Gastrocnemius medialis (tissue), 4 donors: Measurements from ENCODE around the gene PLD3. TPM values are rescaled to one million over a fixed set of nuclear protein-coding genes. Genes with fewer than 3 reads are reported as not detected.

Source experiments
- ATAC-seq, 2 donors: fragments of 150-250 bp; one replicate each; pipeline ENCODE4 v1.9.1; 2016
- DNase-seq, 2 donors: peaks; one replicate each; pipeline ENCODE4 v3.0.0-alpha.2; 2019
- H3K27ac ChIP-seq, 4 donors: fragments of 200-600 bp; sonication (generic); 1 replicate in 1 of 4; 2 replicates in 3 of 4; pipeline ENCODE4 v1.5.1; 2016 to 2018; ENCODE audit warnings: mild to moderate bottlenecking in 2 of 4, moderate library complexity in 1 of 4
- H3K27me3 ChIP-seq, 3 donors: fragments of 200-600 bp; sonication (generic) in 2 of 3; 1 replicate in 1 of 3; 2 replicates in 2 of 3; pipeline versions ENCODE4 v1.5.1 to v1.6.0; 2016 to 2019; ENCODE audit warnings: mild to moderate bottlenecking in 1 of 3, moderate library complexity in 1 of 3
- H3K36me3 ChIP-seq, 2 donors: fragments of 200-600 bp; sonication (generic) in 1 of 2; one replicate each; pipeline ENCODE4 v1.5.1; 2017 to 2018
- H3K4me1 ChIP-seq, 2 donors: fragments of 200-600 bp; sonication (generic) in 1 of 2; one replicate each; pipeline ENCODE4 v1.5.1; 2016 to 2017; ENCODE audit warnings: mild to moderate bottlenecking in 2 of 2
- H3K4me3 ChIP-seq, 4 donors: fragments of 200-600 bp; sonication (generic) in 3 of 4; 1 replicate in 1 of 4; 2 replicates in 3 of 4; pipeline ENCODE4 v1.5.1; 2016 to 2019; ENCODE audit warnings: mild to moderate bottlenecking in 2 of 4
- H3K9me3 ChIP-seq, 3 donors: fragments of 200-600 bp; sonication (generic) in 2 of 3; 1 replicate in 1 of 3; 2 replicates in 2 of 3; pipeline ENCODE4 v1.5.1; 2016 to 2019
- POLR2A ChIP-seq, 2 donors: fragments of 450-650 bp; IDR thresholded peaks; one replicate each; pipeline ENCODE4 v1.6.1; 2017; ENCODE audit warnings: antibody characterized with exemption in 2 of 2, mild to moderate bottlenecking in 2 of 2, moderate library complexity in 2 of 2
- in situ Hi-C, 4 donors: fragments of 200-750 bp; cut with MboI; loops; one replicate each; pipeline versions ENCODE4 v1.15.0 to v1.8.0; 2017; ENCODE audit warnings: low sequenced_read_pairs in 4 of 4
- intact Hi-C: fragments of 100-400 bp; cut with DNase I; formaldehyde crosslinking; loops from one replicate; pipeline ENCODE4 v1.15.1; 2023; ENCODE audit warnings: low total_unique reads
- total RNA-seq, 4 donors: library from RNA; depleted of rRNA; stranded (reverse); fragments of >200 nt; gene quantifications; one replicate each; pipeline versions ENCODE4 v1.1.0 to v1.2.3, GENCODE V29; 2016
- TF ChIP-seq, protein P1 (sequence below), 5 experiments: fragments of 450-650 bp in 3 of 5; fragments of 200-600 bp in 2 of 5; sonication (generic) in 2 of 5; IDR thresholded peaks in 4 of 5; conservative IDR thresholded peaks in 1 of 5; 1 replicate in 4 of 5; 2 replicates in 1 of 5; pipeline ENCODE4 v1.5.1; 2016 to 2019; ENCODE audit warnings: antibody characterized with exemption in 5 of 5, mild to moderate bottlenecking in 3 of 5, moderate library complexity in 3 of 5

The PLD3 gene
- total RNA-seq, 4 donors from 2014 or later: 136 to 198 (median 190) TPM

DNA sequence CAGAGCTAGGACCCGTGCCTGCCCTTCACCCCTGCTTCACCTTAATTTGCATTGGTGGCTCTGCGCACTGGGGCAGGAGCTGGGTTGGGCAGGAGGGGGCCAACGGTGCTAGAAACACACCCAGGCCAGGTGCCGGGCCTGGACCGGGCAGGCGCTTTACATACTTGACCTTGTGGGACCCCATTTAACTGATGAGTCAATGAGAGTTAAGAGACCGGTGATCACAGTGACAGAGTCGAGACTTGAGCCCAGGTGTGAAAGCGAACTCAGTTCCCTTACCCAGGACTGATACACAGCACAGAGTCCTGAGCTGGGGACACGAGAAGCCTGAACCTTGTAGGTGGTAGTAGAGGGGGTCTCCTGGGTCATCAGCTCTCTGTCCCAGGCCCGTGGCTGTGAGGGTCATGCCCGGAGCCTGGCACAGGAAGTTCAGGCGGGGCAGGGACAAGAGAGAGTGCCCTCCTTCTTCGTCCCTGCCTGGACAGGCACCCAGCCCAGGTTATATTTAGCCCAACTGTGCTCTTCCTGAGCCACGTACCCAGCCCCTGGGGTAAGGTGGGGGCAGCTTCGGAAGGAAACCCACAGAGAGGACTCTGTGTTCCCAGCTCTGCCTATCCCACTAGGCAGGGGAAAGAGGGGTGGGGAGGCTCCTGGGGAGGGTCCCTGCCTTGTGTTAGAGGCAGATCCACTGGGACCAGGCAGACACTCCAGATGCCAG lies 62.8 kb downstream of the PLD3 start:
- Histone ChIP-seq H3K4me3 (peak overlapping the region in 3 of 4 donors; percentile 17 to 38 (median 26)), H3K27ac (peak overlapping the region; percentile 90 to 100 (median 98)), H3K27me3 (no peaks in the 10 kb centered on the region), H3K9me3 (no peaks in the 10 kb centered on the region), H3K36me3 (no peaks in the 10 kb centered on the region), H3K4me1 (peaks cover 23 to 29% of the 10 kb centered on the region in 2 donors)
- TF ChIP-seq, protein P1, sequence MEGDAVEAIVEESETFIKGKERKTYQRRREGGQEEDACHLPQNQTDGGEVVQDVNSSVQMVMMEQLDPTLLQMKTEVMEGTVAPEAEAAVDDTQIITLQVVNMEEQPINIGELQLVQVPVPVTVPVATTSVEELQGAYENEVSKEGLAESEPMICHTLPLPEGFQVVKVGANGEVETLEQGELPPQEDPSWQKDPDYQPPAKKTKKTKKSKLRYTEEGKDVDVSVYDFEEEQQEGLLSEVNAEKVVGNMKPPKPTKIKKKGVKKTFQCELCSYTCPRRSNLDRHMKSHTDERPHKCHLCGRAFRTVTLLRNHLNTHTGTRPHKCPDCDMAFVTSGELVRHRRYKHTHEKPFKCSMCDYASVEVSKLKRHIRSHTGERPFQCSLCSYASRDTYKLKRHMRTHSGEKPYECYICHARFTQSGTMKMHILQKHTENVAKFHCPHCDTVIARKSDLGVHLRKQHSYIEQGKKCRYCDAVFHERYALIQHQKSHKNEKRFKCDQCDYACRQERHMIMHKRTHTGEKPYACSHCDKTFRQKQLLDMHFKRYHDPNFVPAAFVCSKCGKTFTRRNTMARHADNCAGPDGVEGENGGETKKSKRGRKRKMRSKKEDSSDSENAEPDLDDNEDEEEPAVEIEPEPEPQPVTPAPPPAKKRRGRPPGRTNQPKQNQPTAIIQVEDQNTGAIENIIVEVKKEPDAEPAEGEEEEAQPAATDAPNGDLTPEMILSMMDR (IDR thresholded peaks at IDR 0.05 in 4 of 5, conservative IDR thresholded peaks at IDR 0.05 in 1 of 5): no peak
- peak; percentile 57 to 65 for TF ChIP-seq POLR2A (IDR thresholded peaks at IDR 0.05)
- intact Hi-C loops (no loop called here), in situ Hi-C loops (loop anchor here in 1 of 4 donors (10.0 kb wide), 1 partner anchor 54 kb away; the partner anchor contains the start of genes BLVRB and SPTBN4)
- ATAC-seq: peak; percentile 87 to 94
- DNase-seq: peak; percentile 71 to 93

DNA sequence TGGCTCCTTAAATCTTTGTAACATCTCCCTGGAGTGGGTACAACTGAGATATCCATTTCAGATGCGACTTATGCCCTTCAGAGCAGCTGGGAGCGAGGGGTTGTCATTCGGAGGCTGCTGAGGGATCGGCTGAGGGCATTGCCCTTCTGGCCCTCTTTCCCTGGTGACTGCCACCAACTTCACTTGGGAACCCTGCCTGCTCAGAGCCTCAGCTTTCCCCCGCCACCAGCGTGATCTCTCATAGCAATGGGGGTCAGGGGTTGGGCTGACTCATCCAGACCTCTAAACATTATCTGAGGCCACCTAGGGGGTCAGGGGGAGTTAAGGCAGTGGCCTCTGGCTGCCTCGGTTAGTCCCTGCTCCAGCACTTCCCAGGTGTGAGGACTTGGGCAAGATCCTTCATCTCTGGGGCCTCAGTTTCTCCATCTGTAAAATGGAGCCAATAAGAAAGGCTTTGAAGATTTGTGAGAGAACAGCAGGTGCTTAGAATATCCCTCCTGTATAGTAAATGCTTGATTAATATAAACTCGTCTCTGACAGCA lies 63.5 kb downstream of the PLD3 start:
- TF ChIP-seq, protein P1 (IDR thresholded peaks at IDR 0.05 in 4 of 5, conservative IDR thresholded peaks at IDR 0.05 in 1 of 5): no peak
- TF ChIP-seq POLR2A (IDR thresholded peaks at IDR 0.05): no peak
- no peaks in the 10 kb centered on the region for H3K27me3 ChIP-seq
- peak overlapping the region in 2 of 4 donors; percentile 17 to 38 for H3K4me3 ChIP-seq
- in situ Hi-C loops: loop anchor here in 1 of 4 donors (10.0 kb wide), 1 partner anchor 53 kb away; the partner anchor contains the start of genes BLVRB and SPTBN4
- intact Hi-C loops: no loop called here
- H3K27ac ChIP-seq: peak overlapping the region; percentile 90 to 100 (median 98)
- H3K9me3 ChIP-seq: no peaks in the 10 kb centered on the region
- H3K36me3 ChIP-seq: no peaks in the 10 kb centered on the region
- peaks cover 23 to 29% of the 10 kb centered on the region in 2 donors for H3K4me1 ChIP-seq
- DNase-seq: peak; percentile 38 to 89
- ATAC-seq: peak; percentile 60 to 73

DNA sequence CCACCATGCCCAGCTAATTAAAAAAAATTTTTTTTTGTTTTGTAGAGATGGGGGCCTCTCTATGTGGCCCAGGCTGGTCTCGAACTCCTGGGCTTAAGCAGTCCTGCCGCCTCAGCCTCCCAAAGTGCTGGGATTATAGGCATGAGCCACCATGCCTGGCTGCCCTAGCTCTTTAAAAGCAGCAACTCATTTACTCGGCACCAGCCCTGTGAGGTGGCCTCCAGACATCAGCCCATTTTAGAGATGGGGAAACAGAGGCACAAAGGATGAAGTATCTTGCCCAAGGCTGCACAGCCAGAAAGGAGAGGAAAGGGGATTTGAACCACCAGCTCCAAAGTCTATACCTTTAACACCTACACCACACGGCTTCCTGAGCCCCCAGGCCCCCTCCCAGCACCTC lies 64.4 kb downstream of the PLD3 start:
- in situ Hi-C loops (loop anchor here in 1 of 4 donors (10.0 kb wide), 1 partner anchor 52 kb away; the partner anchor contains the start of genes BLVRB and SPTBN4), intact Hi-C loops (no loop called here)
- TF ChIP-seq, protein P1 (IDR thresholded peaks at IDR 0.05 in 4 of 5, conservative IDR thresholded peaks at IDR 0.05 in 1 of 5): no peak
- TF ChIP-seq POLR2A (IDR thresholded peaks at IDR 0.05): no peak
- Histone ChIP-seq H3K36me3 (no peaks in the 10 kb centered on the region), H3K4me1 (peaks cover 31 to 36% of the 10 kb centered on the region in 2 donors), H3K27me3 (no peaks in the 10 kb centered on the region), H3K9me3 (no peaks in the 10 kb centered on the region), H3K27ac (peak overlapping the region; percentile 90 to 100 (median 98)), H3K4me3 (no peak overlapping the region)
- DNase-seq (no peak), ATAC-seq (no peak)

DNA sequence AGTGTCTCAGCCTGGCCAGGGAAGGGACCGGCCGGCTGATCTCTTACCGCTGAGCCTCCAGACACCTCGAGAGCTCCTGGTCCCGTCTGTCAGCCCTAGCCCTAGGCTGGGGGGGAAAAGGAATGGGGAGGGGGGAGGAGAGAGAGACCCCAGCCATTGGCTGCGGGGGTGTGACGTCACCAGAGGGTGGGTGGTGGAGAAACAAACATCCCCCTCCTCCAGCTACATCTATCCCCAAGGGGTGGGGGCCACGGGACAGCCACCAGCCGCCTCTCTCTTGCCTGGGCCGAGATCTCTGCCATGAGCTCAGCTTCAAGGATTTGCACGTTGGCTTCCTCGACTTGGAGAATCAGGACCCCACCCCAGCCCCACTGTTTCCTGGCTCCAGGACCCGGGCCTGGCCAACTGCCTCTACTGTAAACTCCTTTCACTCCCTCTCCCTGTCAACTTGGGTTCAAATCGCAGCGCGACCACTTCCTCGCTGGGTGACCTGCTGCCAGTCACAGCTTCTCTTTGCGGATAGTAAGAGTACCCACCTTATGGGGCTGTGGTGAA lies 64.9 kb downstream of the PLD3 start, which contains the start of gene PRX:
Gene PRX (minus strand): TSS at position 88 of the 555 bp plus-strand sequence. CDS start 5,446 bp downstream, outside the sequence.
- TF ChIP-seq, protein P1 (IDR thresholded peaks at IDR 0.05 in 4 of 5, conservative IDR thresholded peaks at IDR 0.05 in 1 of 5): no peak
- TF ChIP-seq POLR2A (IDR thresholded peaks at IDR 0.05): no peak
- no peaks in the 10 kb centered on the region for H3K36me3 ChIP-seq
- DNase-seq (no peak), ATAC-seq (no peak)
- peak within 1 kb of the TSS; percentile 90 to 100 (median 98) for H3K27ac ChIP-seq
- H3K9me3 ChIP-seq: no peaks in the 10 kb centered on the region
- in situ Hi-C loops: loop anchor here in 1 of 4 donors (10.0 kb wide), 1 partner anchor 51 kb away; the partner anchor contains the start of genes BLVRB and SPTBN4
- intact Hi-C loops: no loop called here
- no peak within 1 kb of the TSS for H3K4me3 ChIP-seq
- H3K4me1 ChIP-seq: peaks cover 33 to 36% of the 10 kb centered on the region in 2 donors
- H3K27me3 ChIP-seq: no peaks in the 10 kb centered on the region
